IPS DF 4.7 (cell line): ENCODE measurements around the gene DMWD.
"Not testable (repeated sequence)": the region's sequence is repeated elsewhere in the genome, so short reads cannot be mapped to it uniquely, and the experiment has no call there.

Experiments
- DNase-seq: peaks from one replicate; pipeline ENCODE4 v3.0.0-alpha.2; 2013; ENCODE audit warnings: low spot score; ENCODE audit errors: extremely low read depth

Gene DMWD

GRCh38 chr19:45817010-45817724 lies 24.5 kb upstream of the DMWD start:
- peak; percentile 94 for DNase-seq

GRCh38 chr19:45816236-45817009 lies 23.8 kb upstream of the DMWD start:
- DNase-seq = no peak

GRCh38 chr19:45815481-45816216 lies 23.0 kb upstream of the DMWD start:
- no peak for DNase-seq

DNA sequence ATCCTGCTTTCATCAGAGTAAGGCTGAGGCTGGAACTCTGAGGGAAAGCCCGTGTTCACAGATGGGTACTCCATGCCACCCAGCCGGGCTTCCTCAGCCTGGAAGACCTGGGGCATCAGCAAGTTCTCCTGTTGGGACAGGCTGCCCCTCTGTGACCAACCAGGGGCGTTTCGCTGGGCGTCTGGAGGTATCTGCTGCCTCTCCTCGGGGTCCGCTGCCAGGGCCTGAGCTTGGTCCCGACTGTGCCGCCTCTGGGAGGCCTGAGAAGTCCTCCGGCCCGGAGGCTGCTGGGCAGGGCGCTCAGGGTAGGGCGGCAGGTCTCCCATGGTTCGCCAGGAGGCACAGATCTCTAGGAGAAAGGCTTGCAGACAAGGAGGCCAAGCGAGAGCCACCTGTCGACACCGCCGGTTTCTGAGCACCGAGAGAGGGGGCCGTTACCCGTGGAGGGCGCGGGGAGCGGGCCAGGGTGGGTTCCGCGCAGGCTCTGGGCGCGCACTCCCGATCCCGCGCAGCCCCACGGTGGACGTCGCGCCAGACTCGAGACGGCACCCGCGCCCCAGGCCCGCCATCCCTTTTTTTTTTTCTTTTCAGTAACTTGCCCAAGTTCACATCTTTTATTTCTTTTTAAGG lies 22.3 kb upstream of the DMWD start, which contains the start of gene RSPH6A:
Gene RSPH6A (minus strand): TSS at position 458 of the 630 bp plus-strand sequence. CDS start 132 bp downstream, at position 326.
- DNase-seq = no peak

- no peak for DNase-seq
These were observed 21.6 kb upstream of the DMWD start for GRCh38 chr19:45814166-45814780.

DNA sequence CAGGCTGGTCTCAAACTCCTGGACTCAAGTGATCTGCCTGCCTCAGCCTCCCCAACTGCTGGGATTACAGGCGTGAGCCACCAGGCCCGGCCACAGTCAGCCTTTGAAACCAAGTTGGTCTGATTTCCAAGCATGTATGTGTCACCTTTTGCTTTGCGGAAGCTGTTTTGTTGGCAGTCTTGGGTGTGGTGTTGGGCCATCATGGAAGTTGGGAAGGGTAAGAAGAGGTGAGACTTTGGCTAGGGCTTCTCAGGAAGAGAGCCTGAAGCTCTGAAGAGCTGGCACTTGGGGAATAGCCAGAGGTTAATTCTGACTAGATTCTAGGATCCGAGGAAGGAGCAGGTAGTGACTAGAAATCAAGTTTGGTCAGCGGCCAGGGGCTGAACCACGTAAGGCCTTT lies 19.7 kb upstream of the DMWD start:
- no peak for DNase-seq

- no peak for DNase-seq
These were observed 17.1 kb upstream of the DMWD start for GRCh38 chr19:45809643-45810159.

DNA sequence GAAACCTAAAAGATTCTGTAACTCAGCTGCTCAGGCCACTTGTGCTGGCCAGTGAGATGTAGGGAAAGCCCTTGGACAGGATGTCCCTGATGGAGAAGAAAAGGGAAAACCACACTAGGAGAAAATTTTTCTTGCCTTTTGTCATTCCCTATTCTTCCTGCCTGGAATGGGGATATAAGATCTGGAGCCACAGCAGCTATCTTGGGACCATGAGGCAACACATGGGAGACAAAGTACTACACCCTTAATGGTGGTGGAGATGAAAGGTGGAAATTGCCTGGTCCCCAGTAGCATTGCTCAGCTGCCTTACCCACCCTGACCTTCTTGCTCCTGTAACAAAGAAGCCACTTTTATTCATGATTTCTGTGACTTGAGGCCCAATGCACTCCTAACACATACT lies 13.1 kb upstream of the DMWD start:
- no peak for DNase-seq

- no peak for DNase-seq
These were observed 12.2 kb upstream of the DMWD start for GRCh38 chr19:45804959-45805230.

DNA sequence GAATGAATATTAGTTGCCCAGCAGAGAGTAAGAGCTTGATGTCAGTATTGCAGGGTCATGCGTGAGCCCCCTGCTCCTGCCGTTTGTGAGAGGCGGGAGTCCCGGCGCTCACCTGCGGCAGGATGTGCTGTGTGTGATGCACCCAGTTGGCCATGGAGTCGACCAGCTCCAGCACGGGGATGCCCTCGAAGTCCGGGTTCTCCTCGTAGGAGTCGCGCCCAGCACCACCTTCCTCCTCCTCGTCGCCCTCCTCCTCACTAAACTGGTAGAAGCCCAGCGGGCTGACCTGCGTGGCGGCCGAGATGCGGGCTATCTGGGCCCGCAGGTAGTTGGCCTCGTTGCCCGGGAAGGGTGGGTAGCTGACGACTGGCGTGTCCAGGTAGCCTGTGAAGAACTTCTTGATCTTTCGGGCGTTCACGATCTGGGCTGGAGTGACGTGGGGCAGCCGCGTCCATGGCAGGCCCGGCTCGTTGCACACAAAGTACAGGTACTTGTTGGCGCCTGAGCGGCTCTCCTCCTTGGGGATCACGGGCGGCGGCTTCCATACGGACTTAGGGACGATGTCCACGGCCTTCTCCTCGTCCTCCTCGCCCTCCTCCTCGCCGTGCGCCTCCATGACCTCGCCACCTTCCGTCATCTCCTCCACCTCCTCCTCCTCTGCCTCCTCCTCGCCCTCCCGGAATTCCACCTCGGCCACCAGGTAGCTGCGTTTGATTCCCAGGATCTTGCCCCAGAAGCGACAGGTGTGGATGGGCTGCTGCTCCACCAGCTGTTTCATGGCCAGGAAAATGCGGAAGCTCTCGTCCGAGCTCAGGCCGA lies 11.7 kb upstream of the DMWD start:
- DNase-seq = no peak

DNA sequence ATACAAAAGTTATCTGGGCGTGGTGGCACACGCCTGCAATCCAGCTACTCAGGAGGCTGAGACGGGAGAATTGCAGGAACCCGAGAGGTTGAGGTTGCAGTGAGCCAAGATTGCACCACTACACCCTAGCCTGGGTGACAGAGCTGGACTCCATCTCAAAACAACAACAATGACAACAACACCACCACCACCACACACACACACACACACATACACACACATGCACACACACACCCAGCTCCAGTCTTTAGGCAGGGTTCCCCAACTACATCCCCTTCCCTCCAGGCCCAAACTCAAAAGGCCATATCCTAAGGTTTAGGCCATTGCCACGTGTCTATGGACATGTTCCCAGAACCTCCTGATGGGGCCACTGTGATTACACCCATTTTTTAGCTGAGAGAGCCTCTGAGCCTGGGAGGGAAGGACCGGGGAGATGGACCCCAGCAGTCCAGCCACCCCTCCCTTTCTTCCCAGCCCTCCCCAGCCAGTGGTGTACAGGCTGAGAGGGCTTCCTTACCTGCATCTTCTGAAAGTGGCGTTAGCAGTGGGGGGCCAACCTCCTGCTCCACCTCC lies 9.0 kb upstream of the DMWD start:
- no peak for DNase-seq

GRCh38 chr19:45800070-45800553 lies 7.5 kb upstream of the DMWD start:
- no peak for DNase-seq

DNA sequence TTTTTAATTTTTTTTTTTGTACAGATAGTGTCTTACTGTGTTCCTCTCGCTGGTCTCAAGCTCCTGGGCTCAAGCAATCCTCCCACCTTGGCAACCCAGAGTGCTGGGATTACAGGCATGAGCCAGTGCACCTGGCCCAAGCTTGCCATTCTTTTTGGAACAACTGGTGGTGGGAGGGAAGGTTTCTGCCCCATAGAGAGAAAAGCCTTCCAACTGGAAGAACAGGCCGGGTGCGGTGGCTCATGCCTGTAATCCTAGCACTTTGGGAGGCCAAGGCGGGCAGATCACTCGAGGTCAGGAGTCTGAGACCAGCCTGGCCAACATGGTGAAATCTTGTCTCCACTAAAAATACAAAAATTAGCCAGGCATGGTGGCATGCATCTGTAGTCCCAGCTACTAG lies 6.9 kb upstream of the DMWD start:
- not testable (repeated sequence) for DNase-seq

GRCh38 chr19:45798995-45799517 lies 6.4 kb upstream of the DMWD start:
- no peak for DNase-seq

DNA sequence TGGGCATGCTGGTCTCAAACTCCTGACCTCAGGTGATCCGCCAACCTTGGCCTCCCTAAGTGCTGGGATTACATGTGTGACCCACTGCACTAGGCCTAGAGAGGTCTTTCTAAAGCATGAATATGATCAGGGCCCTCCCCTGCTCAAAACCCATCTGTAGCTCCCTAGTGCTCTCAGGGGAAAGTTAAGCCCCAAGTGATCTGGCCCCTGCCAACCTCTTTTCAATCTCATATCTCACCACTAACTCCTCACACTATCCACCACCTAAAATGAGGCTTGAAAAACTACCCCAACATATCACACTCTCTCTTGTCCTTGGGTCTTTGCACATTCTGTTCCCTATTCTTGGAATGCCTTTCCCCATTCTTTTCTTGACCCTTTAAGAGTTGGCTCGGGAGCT lies 2.0 kb upstream of the DMWD start:
- DNase-seq = no peak

DNA sequence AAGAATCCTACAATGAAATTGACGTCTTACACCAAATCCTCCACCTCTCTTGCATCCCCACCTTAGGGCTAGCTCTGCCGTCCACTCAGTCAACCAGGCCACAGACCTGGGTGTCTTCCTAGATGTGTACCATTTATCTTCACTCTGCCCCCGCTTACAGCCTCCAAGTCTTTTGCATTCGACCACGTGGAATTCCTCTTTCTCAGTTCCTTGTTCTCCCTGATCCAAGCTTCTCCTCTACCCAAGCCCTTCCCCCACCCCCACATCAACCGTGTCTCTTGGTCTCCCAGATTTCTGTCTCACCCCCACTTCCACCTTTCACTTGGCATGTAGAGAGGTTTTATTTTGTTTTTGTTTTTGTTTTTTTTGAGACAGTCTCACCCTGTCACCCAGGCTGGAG lies 1.2 kb upstream of the DMWD start:
- DNase-seq = no peak

GRCh38 chr19:45793178-45793564 lies 526 bp upstream of the DMWD start:
- no peak for DNase-seq

- DNase-seq = no peak
These were observed 738 bp downstream of the DMWD start for GRCh38 chr19:45791744-45792469.

GRCh38 chr19:45790942-45791341 lies 1.7 kb downstream of the DMWD start:
- no peak for DNase-seq
